CD4-positive, alpha-beta T cell treated with Interleukin-10 for 1 hour (primary cell): Measurements from ENCODE around the gene KIF26B.
"Not testable (repeated sequence)": the region's sequence is repeated elsewhere in the genome, so short reads cannot be mapped to it uniquely, and the experiment has no call there.

Experiments used
- DNase-seq: peaks from one replicate; pipeline ENCODE4 v3.0.0-alpha.2; 2020

KIF26B gene

GRCh38 chr1:245690156-245690690 is 535.4 kb downstream of the KIF26B start:
- no peak for DNase-seq

GRCh38 chr1:245690946-245691541 is 536.3 kb downstream of the KIF26B start:
- no peak for DNase-seq

GRCh38 chr1:245691897-245692296 is 537.1 kb downstream of the KIF26B start:
- no peak for DNase-seq

GRCh38 chr1:245692318-245692717 is 537.5 kb downstream of the KIF26B start:
- no peak for DNase-seq

GRCh38 chr1:245693116-245693793 is 538.5 kb downstream of the KIF26B start:
- DNase-seq: no peak

- DNase-seq: no peak
Measured at GRCh38 chr1:245693941-245694752, 539.4 kb downstream of the KIF26B start.

- DNase-seq: no peak
Measured at GRCh38 chr1:245694753-245695195, 540.0 kb downstream of the KIF26B start.

GRCh38 chr1:245695211-245695610 is 540.4 kb downstream of the KIF26B start:
- DNase-seq: no peak

GRCh38 chr1:245695701-245696100 is 540.9 kb downstream of the KIF26B start:
- DNase-seq: not testable (repeated sequence)

GRCh38 chr1:245698116-245698515 is 543.3 kb downstream of the KIF26B start:
- DNase-seq: no peak

GRCh38 chr1:245698860-245699259 is 544.1 kb downstream of the KIF26B start:
- DNase-seq: no peak

- no peak for DNase-seq
Measured at GRCh38 chr1:245700631-245701030, 545.8 kb downstream of the KIF26B start.

GRCh38 chr1:245701631-245702030 is 546.8 kb downstream of the KIF26B start:
- no peak for DNase-seq

GRCh38 chr1:245702346-245702745 is 547.6 kb downstream of the KIF26B start:
- DNase-seq: no peak

- DNase-seq: no peak
Measured at GRCh38 chr1:245704341-245704740, 549.6 kb downstream of the KIF26B start.

GRCh38 chr1:245704765-245705164 is 550.0 kb downstream of the KIF26B start:
- no peak for DNase-seq

- DNase-seq: no peak
Measured at GRCh38 chr1:245707941-245708340, 553.2 kb downstream of the KIF26B start.

GRCh38 chr1:245710961-245711903 is 556.4 kb downstream of the KIF26B start:
- DNase-seq: no peak

GRCh38 chr1:245714027-245714426 is 559.2 kb downstream of the KIF26B start:
- not testable (repeated sequence) for DNase-seq

- DNase-seq: no peak
Measured at GRCh38 chr1:245715291-245715701, 560.5 kb downstream of the KIF26B start.

- no peak for DNase-seq
Measured at GRCh38 chr1:245715970-245716369, 561.2 kb downstream of the KIF26B start.

- no peak for DNase-seq
Measured at GRCh38 chr1:245716561-245716960, 561.8 kb downstream of the KIF26B start.
